ENCODE results near the gene CELF2. TPM values are rescaled to one million over a fixed set of nuclear protein-coding genes. Genes with fewer than 3 reads are reported as not detected.

Gene CELF2
- total and polyA plus RNA-seq, 2 of the 4 experiments (the other 2 are of a cell fraction), result 3.5 to 6.6 TPM

GRCh38 chr10:11261687-11262493 is 244.2 kb downstream of the CELF2 start:
- H3K9me3 ChIP-seq (ENCODE audit: control insufficient read depth, insufficient read depth, low read length), result no peaks in the 10 kb centered on the region
- peak; percentile 40; the same call in 1 of the 2 replicates for ATAC-seq (ENCODE audit: low read depth)
- no TSS peak for BruUV-seq (replicated peaks)
- no peak overlapping the region for H2BK120ac ChIP-seq (ENCODE audit: low read depth, low read length)
- H3K27ac ChIP-seq (ENCODE audit: insufficient read depth, low read length), result peak overlapping the region; percentile 4; the same call in 1 of the 2 replicates
- intact Hi-C loops (cut with micrococcal nuclease) (no loop called here), in situ Hi-C loops (cut with MboI; ENCODE audit: low sequenced_read_pairs) (no loop called here), dilution Hi-C loops (cut with HindIII; ENCODE audit: low sequenced_read_pairs, unreplicated experiment) (no loop called here)
- no peaks in the 10 kb centered on the region for H3K79me1 ChIP-seq (ENCODE audit: low read depth in 1 of 2, low read length in 2 of 2)
- no peak overlapping the region for H3K14ac ChIP-seq (replicated peaks; ENCODE audit: low read depth, low read length)
- no peak overlapping the region for H2AFZ ChIP-seq (replicated peaks; ENCODE audit: low read length, poor library complexity)
- no peak overlapping the region for H2BK15ac ChIP-seq (ENCODE audit: low read depth, low read length)
- no peak overlapping the region for H3K9ac ChIP-seq (ENCODE audit: low read depth, low read length)
- H3K4me1 ChIP-seq (ENCODE audit: control insufficient read depth, insufficient read depth, low read length), result no peaks in the 10 kb centered on the region; the same call in 1 of the 2 replicates
- no peak overlapping the region for H3K4me2 ChIP-seq (ENCODE audit: low read depth, low read length)
- no peak overlapping the region for H3K4ac ChIP-seq (ENCODE audit: low read depth, low read length)
- H2AK5ac ChIP-seq (ENCODE audit: low read depth, low read length), result no peak overlapping the region
- H3K27me3 ChIP-seq (ENCODE audit: control insufficient read depth, insufficient read depth, low read length), result no peaks in the 10 kb centered on the region
- ChIA-PET CTCF (no interaction called here), POLR2A (ENCODE audit: unreplicated experiment) (no interaction called here)
- H4K20me1 ChIP-seq (ENCODE audit: insufficient read depth, low read length), result no peaks in the 10 kb centered on the region
- DNase-seq, result no peak
- no peaks in the 10 kb centered on the region for H3K36me3 ChIP-seq (ENCODE audit: control insufficient read depth, insufficient read depth, low read length)
- H3K9me1 ChIP-seq (ENCODE audit: insufficient read depth, low read length), result no peaks in the 10 kb centered on the region
- no peak overlapping the region for H3K4me3 ChIP-seq (ENCODE audit: insufficient read depth, low read depth, low read length)
- no peak overlapping the region for H4K91ac ChIP-seq (ENCODE audit: insufficient read depth, low read depth, low read length)
- 60% methylated on average over 1 of the region's 4 CpGs; no CpG with 5 or more reads in 1 of the 2 experiments for WGBS, 2 experiments (ENCODE audit: extremely low coverage in 2 of 2, insufficient read length in 1 of 2)
- TF ChIP-seq ELK1 (IDR thresholded peaks at IDR 0.05; ENCODE audit: borderline replicate concordance, low read depth, low read length) (no peak), MAZ (IDR thresholded peaks at IDR 0.05; ENCODE audit: borderline replicate concordance, low read depth, low read length) (no peak), SMC3 (IDR thresholded peaks at IDR 0.05; ENCODE audit: low read depth, low read length) (no peak), BHLHE40 (IDR thresholded peaks at IDR 0.05; ENCODE audit: low read depth, low read length) (no peak), CEBPB (IDR thresholded peaks at IDR 0.05; ENCODE audit: low read depth, low read length) (no peak), MAFK (IDR thresholded peaks at IDR 0.05; ENCODE audit: low read depth, low read length) (no peak), USF2 (IDR thresholded peaks at IDR 0.05; ENCODE audit: low read depth, low read length) (no peak), CTCF (conservative IDR thresholded peaks at IDR 0.05; ENCODE audit: low read depth, low read length) (no peak), RCOR1 (IDR thresholded peaks at IDR 0.05; ENCODE audit: insufficient replicate concordance, low read length) (no peak), RAD21 (IDR thresholded peaks at IDR 0.05; ENCODE audit: low read length) (no peak), RFX5 (IDR thresholded peaks at IDR 0.05; ENCODE audit: low read depth, low read length) (no peak), FOS (IDR thresholded peaks at IDR 0.05; ENCODE audit: low read depth, low read length) (no peak), CHD1 (IDR thresholded peaks at IDR 0.05; ENCODE audit: low read depth, low read length) (no peak), NFE2L2 (IDR thresholded peaks at IDR 0.05; ENCODE audit: low read depth, low read length) (no peak), POLR2A (IDR thresholded peaks at IDR 0.05; ENCODE audit: low read depth, low read length) (no peak)
- H4K8ac ChIP-seq (ENCODE audit: low read depth in 2 of 2, low read length in 2 of 2), result no peak overlapping the region
- no peak overlapping the region for H3K18ac ChIP-seq (ENCODE audit: low read depth, low read length)
- H2BK20ac ChIP-seq (ENCODE audit: low read depth, low read length), result no peak overlapping the region
- no peak overlapping the region for H2AK9ac ChIP-seq (replicated peaks; ENCODE audit: low read depth, low read length, poor library complexity)
- no peak overlapping the region for H3K23ac ChIP-seq (ENCODE audit: low read depth, low read length)
- H3K56ac ChIP-seq (ENCODE audit: extremely low read depth, insufficient read depth, low read length), result no peak overlapping the region
- peak overlapping the region; percentile 8; the same call in 1 of the 2 replicates for H4K5ac ChIP-seq (ENCODE audit: low read depth, low read length)
- no peak overlapping the region for H2BK5ac ChIP-seq (ENCODE audit: low read depth, low read length, poor library complexity, severe bottlenecking)
